Measurements from ENCODE around the gene ADM2.

Gene ADM2

GRCh38 chr22:50485221-50486131 lies 4.1 kb downstream of the ADM2 start:
- no peak for DNase-seq

GRCh38 chr22:50486561-50487289 lies 5.4 kb downstream of the ADM2 start, which contains the start of gene MIOX:
MIOX (plus strand) TSS chr22:50486859; CDS start chr22:50486898, 39 bp downstream.
- DNase-seq = no peak

- DNase-seq = no peak
Measured at GRCh38 chr22:50487290-50488005, 6.1 kb downstream of the ADM2 start.

GRCh38 chr22:50488006-50488677 lies 6.8 kb downstream of the ADM2 start:
- DNase-seq = no peak

GRCh38 chr22:50488886-50489285 lies 7.5 kb downstream of the ADM2 start:
- no peak for DNase-seq

GRCh38 chr22:50489363-50490243 lies 8.3 kb downstream of the ADM2 start:
- DNase-seq = no peak

GRCh38 chr22:50490531-50491308 lies 9.4 kb downstream of the ADM2 start:
- no peak for DNase-seq

GRCh38 chr22:50497093-50497492 lies 15.8 kb downstream of the ADM2 start:
- no peak for DNase-seq

GRCh38 chr22:50498322-50498890 lies 17.1 kb downstream of the ADM2 start:
- DNase-seq = peak; percentile 81

GRCh38 chr22:50500452-50500851 lies 19.1 kb downstream of the ADM2 start:
- DNase-seq = no peak

GRCh38 chr22:50502096-50502495 lies 20.8 kb downstream of the ADM2 start:
- no peak for DNase-seq

GRCh38 chr22:50502628-50503474 lies 21.5 kb downstream of the ADM2 start:
- DNase-seq = no peak

GRCh38 chr22:50503475-50504145 lies 22.3 kb downstream of the ADM2 start:
- no peak for DNase-seq

- DNase-seq = no peak
Measured at GRCh38 chr22:50504369-50505211, 23.2 kb downstream of the ADM2 start.

- DNase-seq = no peak
Measured at GRCh38 chr22:50505276-50505775, 24.0 kb downstream of the ADM2 start.

GRCh38 chr22:50505776-50506610 lies 24.6 kb downstream of the ADM2 start:
- no peak for DNase-seq

All from RPMI8226 (cell line).